ENCODE data around the gene LRRC72.

DNA sequence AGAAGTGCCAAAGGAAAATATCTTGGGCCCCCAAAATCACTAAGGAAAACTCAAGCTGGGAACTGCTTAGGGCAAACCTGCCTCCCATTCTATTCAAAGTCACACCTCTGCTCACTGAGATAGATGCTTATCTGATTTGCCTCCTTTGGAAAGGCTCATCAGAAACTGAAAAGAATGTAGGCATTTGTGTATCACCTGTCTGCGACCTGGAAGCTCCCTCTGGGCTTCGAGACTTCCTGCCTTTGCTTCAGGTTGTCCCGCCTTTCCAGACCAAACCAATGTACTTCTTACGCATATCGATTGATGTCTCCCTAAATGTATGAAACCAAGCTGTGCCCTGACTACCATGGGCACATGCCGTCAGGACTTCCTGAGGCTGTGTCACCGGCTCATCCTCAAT lies 14.5 kb upstream of the LRRC72 start:
- no peak for TF ChIP-seq CTCF (IDR thresholded peaks at IDR 0.05)
- TF ChIP-seq POLR2AphosphoS5 (IDR thresholded peaks at IDR 0.05), result no peak
- no peak for TF ChIP-seq POLR2A (IDR thresholded peaks at IDR 0.05)
